DMS153 treated with DMSO at 0.1 percent for 48 hours (cell line): ENCODE data around the gene UNK.
A peak's percentile ranks its signal among the peaks of the same experiment; 100 is the strongest.
"Not testable (repeated sequence)": the region's sequence is repeated elsewhere in the genome, so short reads cannot be mapped to it uniquely, and the experiment has no call there.

Experiments
- DNase-seq: peaks from one replicate; lab custom pipeline; 2025; ENCODE audit not compliant: unreplicated experiment; lab: John Stamatoyannopoulos, UW

Gene UNK

GRCh38 chr17:75771334-75772281 lies 13.0 kb upstream of the UNK start:
- peak; percentile 38 for DNase-seq

- DNase-seq, result no peak
Observed at GRCh38 chr17:75773121-75773807, 11.3 kb upstream of the UNK start.

- DNase-seq, result no peak
Observed at GRCh38 chr17:75773808-75774470, 10.7 kb upstream of the UNK start.

GRCh38 chr17:75774471-75774990 lies 10.1 kb upstream of the UNK start:
- DNase-seq, result no peak

- DNase-seq, result no peak
Observed at GRCh38 chr17:75774991-75775668, 9.5 kb upstream of the UNK start.

GRCh38 chr17:75776386-75777295 lies 8.0 kb upstream of the UNK start:
- DNase-seq, result no peak

GRCh38 chr17:75777296-75777922 lies 7.2 kb upstream of the UNK start:
- DNase-seq, result no peak

GRCh38 chr17:75778066-75778860 lies 6.3 kb upstream of the UNK start:
- DNase-seq, result not testable (repeated sequence)

GRCh38 chr17:75778861-75779249 lies 5.8 kb upstream of the UNK start:
- DNase-seq, result no peak

- peak; percentile 99 for DNase-seq
Observed at GRCh38 chr17:75779250-75779986, 5.2 kb upstream of the UNK start.

GRCh38 chr17:75779987-75780889 lies 4.4 kb upstream of the UNK start:
- DNase-seq, result no peak

GRCh38 chr17:75783069-75783783 lies 1.4 kb upstream of the UNK start:
- peak; percentile 70 for DNase-seq

GRCh38 chr17:75783803-75784472 lies 668 bp upstream of the UNK start:
- peak; percentile 51 for DNase-seq

- peak; percentile 81 for DNase-seq
Observed at GRCh38 chr17:75785016-75785890, 647 bp downstream of the UNK start.

GRCh38 chr17:75791254-75791653 lies 6.6 kb downstream of the UNK start:
- no peak for DNase-seq
